Measurements from ENCODE around the gene OR2F2. TPM values are rescaled to one million over a fixed set of nuclear protein-coding genes. Genes with fewer than 3 reads are reported as not detected.

OR2F2 gene
- polyA plus RNA-seq, 1 of the 3 experiments (the other 2 are of a cell fraction), result 0.07 TPM

- H3K79me2 ChIP-seq (ENCODE audit: insufficient read depth), result peaks cover 49% of the 10 kb centered on the region
- H3K27me3 ChIP-seq (ENCODE audit: insufficient read depth), result no peaks in the 10 kb centered on the region
- peak overlapping the region; percentile 90 to 91 for H3K4me3 ChIP-seq (ENCODE audit: low read depth in 2 of 2, low read length in 1 of 2)
- H3K4me1 ChIP-seq (ENCODE audit: control insufficient read depth in 1 of 2, insufficient read depth in 2 of 2, low read depth in 1 of 2, low read length in 1 of 2), result peaks cover 13 to 17% of the 10 kb centered on the region in 2 experiments; a peak in 3 of 4 replicates
- H4K20me1 ChIP-seq (ENCODE audit: insufficient read depth), result peaks cover 31% of the 10 kb centered on the region
- H3K27ac ChIP-seq (ENCODE audit: low read depth in 2 of 2, low read length in 1 of 2), result peak overlapping the region; percentile 91 to 98
- no peaks in the 10 kb centered on the region; the same call in 1 of the 2 replicates for H3K9me3 ChIP-seq
- peaks cover 11 to 17% of the 10 kb centered on the region in 2 experiments for H3K36me3 ChIP-seq (replicated peaks in 1 of 2; ENCODE audit: control insufficient read depth in 1 of 2, insufficient read depth in 2 of 2, low read length in 1 of 2)
- no peak for TF ChIP-seq MEF2A (IDR thresholded peaks at IDR 0.05; ENCODE audit: borderline replicate concordance, low read depth)
- TF ChIP-seq CHD2 (IDR thresholded peaks at IDR 0.05; ENCODE audit: low read length, partially characterized antibody), result peak; percentile 73
- TF ChIP-seq FOXJ3 (CRISPR knock-in tag; IDR thresholded peaks at IDR 0.05), result peak; percentile 10; the same call in 1 of the 2 replicates
- TF ChIP-seq REST (IDR thresholded peaks at IDR 0.05; ENCODE audit: low read depth, low read length), result peak; percentile 34; the same call in 1 of the 2 replicates
- TF ChIP-seq RFX5 (IDR thresholded peaks at IDR 0.05; ENCODE audit: low read length), result no peak
- no peak for TF ChIP-seq YY1 (IDR thresholded peaks at IDR 0.05; ENCODE audit: low read depth)
- TF ChIP-seq FOSL2 (IDR thresholded peaks at IDR 0.05; ENCODE audit: borderline replicate concordance, low read depth), result no peak
- DNase-seq, result no peak
- POLR2A ChIA-PET, result interaction anchor here (1.0 to 4.0 kb wide), 5 partner anchors 9 to 508 kb away, joined by 3 to 89 read pairs (median 5); no protein-coding TSS in a partner anchor
- no peaks in the 10 kb centered on the region for H3K9me2 ChIP-seq
- H2AFZ ChIP-seq (ENCODE audit: low read depth), result peak overlapping the region; percentile 41; the same call in 1 of the 2 replicates
- H3K4me2 ChIP-seq, result peak overlapping the region; percentile 87
- H3K9ac ChIP-seq, result peak overlapping the region; percentile 86
- CTCF ChIA-PET, result interaction anchor here (1.1 to 3.9 kb wide), 10 partner anchors 9 to 521 kb away, joined by 3 to 66 read pairs (median 4); no protein-coding TSS in a partner anchor
- H3F3A ChIP-seq (replicated peaks; ENCODE audit: insufficient read depth), result peaks cover 19% of the 10 kb centered on the region
- WGBS (ENCODE audit: low lambda C conversion rate), result 0% methylated on average over 14 of the region's 14 CpGs
Measured at GRCh38 chr7:143901332-143901667, 33.7 kb upstream of the OR2F2 start.

- Histone ChIP-seq H3K4me3 (ENCODE audit: low read depth in 2 of 2, low read length in 1 of 2) (peak within 1 kb of the TSS; percentile 90 to 91), H3K27me3 (ENCODE audit: insufficient read depth) (no peaks in the 10 kb centered on the region), H3K36me3 (replicated peaks in 1 of 2; ENCODE audit: control insufficient read depth in 1 of 2, insufficient read depth in 2 of 2, low read length in 1 of 2) (peaks cover 7 to 12% of the 10 kb centered on the region in 2 experiments), H2AFZ (ENCODE audit: low read depth) (peak within 1 kb of the TSS; percentile 69), H3K9ac (peak within 1 kb of the TSS; percentile 86), H3F3A (replicated peaks; ENCODE audit: insufficient read depth) (peaks cover 15% of the 10 kb centered on the region), H3K79me2 (ENCODE audit: insufficient read depth) (peaks cover 44% of the 10 kb centered on the region), H3K27ac (ENCODE audit: low read depth in 2 of 2, low read length in 1 of 2) (peak within 1 kb of the TSS; percentile 91 to 98), H3K4me1 (ENCODE audit: control insufficient read depth in 1 of 2, insufficient read depth in 2 of 2, low read depth in 1 of 2, low read length in 1 of 2) (peaks cover 13 to 17% of the 10 kb centered on the region in 2 experiments; a peak in 3 of 4 replicates), H3K9me2 (no peaks in the 10 kb centered on the region), H4K20me1 (ENCODE audit: insufficient read depth) (peaks cover 31% of the 10 kb centered on the region), H3K9me3 (no peaks in the 10 kb centered on the region; the same call in 1 of the 2 replicates), H3K4me2 (peak within 1 kb of the TSS; percentile 87)
- DNase-seq, result peak; percentile 99
- WGBS (ENCODE audit: low lambda C conversion rate), result 1% methylated on average over 50 of the region's 50 CpGs
- ChIA-PET POLR2A (interaction anchor here (0.7 to 4.0 kb wide), 8 partner anchors 10 to 508 kb away, joined by 3 to 89 read pairs (median 4); no protein-coding TSS in a partner anchor), CTCF (interaction anchor here (0.9 to 3.9 kb wide), 12 partner anchors 9 to 522 kb away, joined by 3 to 66 read pairs (median 5); no protein-coding TSS in a partner anchor)
- TF ChIP-seq ELF1 (IDR thresholded peaks at IDR 0.05) (no peak), EZH2phosphoT487 (IDR thresholded peaks at IDR 0.05; ENCODE audit: borderline replicate concordance, low read depth) (no peak), NRF1 (IDR thresholded peaks at IDR 0.05; ENCODE audit: low read depth, low read length) (no peak), GABPA (IDR thresholded peaks at IDR 0.05; ENCODE audit: low read depth) (no peak), TCF12 (IDR thresholded peaks at IDR 0.05) (no peak), RFX5 (IDR thresholded peaks at IDR 0.05; ENCODE audit: low read length) (peak; percentile 72; the same call in 1 of the 2 replicates), JUND (IDR thresholded peaks at IDR 0.05) (no peak), CHD2 (IDR thresholded peaks at IDR 0.05; ENCODE audit: low read length, partially characterized antibody) (no peak), CTCF (IDR thresholded peaks at IDR 0.05) (peak; percentile 70), FOSL2 (IDR thresholded peaks at IDR 0.05; ENCODE audit: borderline replicate concordance, low read depth) (no peak), RXRA (IDR thresholded peaks at IDR 0.05; ENCODE audit: borderline replicate concordance, low read depth) (no peak), REST (IDR thresholded peaks at IDR 0.05; ENCODE audit: low read depth, low read length) (peak; percentile 46; the same call in 1 of the 2 replicates)
Measured at GRCh38 chr7:143901668-143902331, 33.2 kb upstream of the OR2F2 start, which contains the start of gene TCAF1. Gene TCAF1 (minus strand): TSS chr7:143902176. CDS start chr7:143876608, 25,568 bp downstream.
